ENCODE data around the gene CREBBP. TPM values are rescaled to one million over a fixed set of nuclear protein-coding genes. Genes with fewer than 3 reads are reported as not detected.

CREBBP gene
- total and polyA plus RNA-seq, 9 of the 15 experiments (the other 6 are each of a cell fraction or from before 2014, with no cell fraction given) = 0.70 to 24.8 (median 5.6) TPM

- peak; percentile 46 to 53 (median 49); a peak in 5 of 6 replicates for TF ChIP-seq CTCF (IDR thresholded peaks at IDR 0.05 in 2 of 3, conservative IDR thresholded peaks at IDR 0.05 in 1 of 3; ENCODE audit: insufficient read depth in 2 of 3, low read depth in 1 of 3, low read length in 3 of 3)
- no peak for TF ChIP-seq ETV6 (IDR thresholded peaks at IDR 0.05; ENCODE audit: borderline replicate concordance in 1 of 2, low read depth in 2 of 2, low read length in 1 of 2)
- no peak for TF ChIP-seq ETV6 (CRISPR knock-in tag; IDR thresholded peaks at IDR 0.05; ENCODE audit: borderline replicate concordance)
- no peak; the same call in 1 of the 2 replicates for TF ChIP-seq STAG1 (CRISPR knock-in tag; IDR thresholded peaks at IDR 0.05; ENCODE audit: borderline replicate concordance)
- TF ChIP-seq NCOA1 (IDR thresholded peaks at IDR 0.05; ENCODE audit: low read depth) = no peak
- peak in 1 of 2 experiments; percentile 59; a peak in 2 of 4 replicates for TF ChIP-seq RAD21 (CRISPR knock-in tag; conservative IDR thresholded peaks at IDR 0.05 in 1 of 2, IDR thresholded peaks at IDR 0.05 in 1 of 2)
- TF ChIP-seq ARID1B (IDR thresholded peaks at IDR 0.05) = no peak
- no peak for TF ChIP-seq CC2D1A (IDR thresholded peaks at IDR 0.05)
- no peak for TF ChIP-seq EHMT2 (IDR thresholded peaks at IDR 0.05)
- no peak for TF ChIP-seq ZNF76 (CRISPR knock-in tag; IDR thresholded peaks at IDR 0.05; ENCODE audit: borderline replicate concordance)
- TF ChIP-seq, protein P1, sequence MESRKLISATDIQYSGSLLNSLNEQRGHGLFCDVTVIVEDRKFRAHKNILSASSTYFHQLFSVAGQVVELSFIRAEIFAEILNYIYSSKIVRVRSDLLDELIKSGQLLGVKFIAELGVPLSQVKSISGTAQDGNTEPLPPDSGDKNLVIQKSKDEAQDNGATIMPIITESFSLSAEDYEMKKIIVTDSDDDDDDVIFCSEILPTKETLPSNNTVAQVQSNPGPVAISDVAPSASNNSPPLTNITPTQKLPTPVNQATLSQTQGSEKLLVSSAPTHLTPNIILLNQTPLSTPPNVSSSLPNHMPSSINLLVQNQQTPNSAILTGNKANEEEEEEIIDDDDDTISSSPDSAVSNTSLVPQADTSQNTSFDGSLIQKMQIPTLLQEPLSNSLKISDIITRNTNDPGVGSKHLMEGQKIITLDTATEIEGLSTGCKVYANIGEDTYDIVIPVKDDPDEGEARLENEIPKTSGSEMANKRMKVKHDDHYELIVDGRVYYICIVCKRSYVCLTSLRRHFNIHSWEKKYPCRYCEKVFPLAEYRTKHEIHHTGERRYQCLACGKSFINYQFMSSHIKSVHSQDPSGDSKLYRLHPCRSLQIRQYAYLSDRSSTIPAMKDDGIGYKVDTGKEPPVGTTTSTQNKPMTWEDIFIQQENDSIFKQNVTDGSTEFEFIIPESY (CRISPR knock-in tag; IDR thresholded peaks at IDR 0.05) = no peak
- TF ChIP-seq, protein P2, sequence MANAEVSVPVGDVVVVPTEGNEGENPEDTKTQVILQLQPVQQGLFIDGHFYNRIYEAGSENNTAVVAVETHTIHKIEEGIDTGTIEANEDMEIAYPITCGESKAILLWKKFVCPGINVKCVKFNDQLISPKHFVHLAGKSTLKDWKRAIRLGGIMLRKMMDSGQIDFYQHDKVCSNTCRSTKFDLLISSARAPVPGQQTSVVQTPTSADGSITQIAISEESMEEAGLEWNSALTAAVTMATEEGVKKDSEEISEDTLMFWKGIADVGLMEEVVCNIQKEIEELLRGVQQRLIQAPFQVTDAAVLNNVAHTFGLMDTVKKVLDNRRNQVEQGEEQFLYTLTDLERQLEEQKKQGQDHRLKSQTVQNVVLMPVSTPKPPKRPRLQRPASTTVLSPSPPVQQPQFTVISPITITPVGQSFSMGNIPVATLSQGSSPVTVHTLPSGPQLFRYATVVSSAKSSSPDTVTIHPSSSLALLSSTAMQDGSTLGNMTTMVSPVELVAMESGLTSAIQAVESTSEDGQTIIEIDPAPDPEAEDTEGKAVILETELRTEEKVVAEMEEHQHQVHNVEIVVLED (CRISPR knock-in tag; IDR thresholded peaks at IDR 0.05) = no peak
- TF ChIP-seq, protein P3, sequence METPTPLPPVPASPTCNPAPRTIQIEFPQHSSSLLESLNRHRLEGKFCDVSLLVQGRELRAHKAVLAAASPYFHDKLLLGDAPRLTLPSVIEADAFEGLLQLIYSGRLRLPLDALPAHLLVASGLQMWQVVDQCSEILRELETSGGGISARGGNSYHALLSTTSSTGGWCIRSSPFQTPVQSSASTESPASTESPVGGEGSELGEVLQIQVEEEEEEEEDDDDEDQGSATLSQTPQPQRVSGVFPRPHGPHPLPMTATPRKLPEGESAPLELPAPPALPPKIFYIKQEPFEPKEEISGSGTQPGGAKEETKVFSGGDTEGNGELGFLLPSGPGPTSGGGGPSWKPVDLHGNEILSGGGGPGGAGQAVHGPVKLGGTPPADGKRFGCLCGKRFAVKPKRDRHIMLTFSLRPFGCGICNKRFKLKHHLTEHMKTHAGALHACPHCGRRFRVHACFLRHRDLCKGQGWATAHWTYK (CRISPR knock-in tag; IDR thresholded peaks at IDR 0.05) = no peak
- 0 out of 2 replicates have a peak, but pooled peaks have one; percentile 24 for TF ChIP-seq ATF3 (IDR thresholded peaks at IDR 0.05)
- no peak for TF ChIP-seq ATF3 (CRISPR knock-in tag; conservative IDR thresholded peaks at IDR 0.05)
- no peak for TF ChIP-seq PTRF (tag; IDR thresholded peaks at IDR 0.05)
- TF ChIP-seq DIDO1 (tag; IDR thresholded peaks at IDR 0.05; ENCODE audit: low read depth) = no peak
Measured at GRCh38 chr16:3908951-3909437, 28.5 kb upstream of the CREBBP start (continued).

Data from K562 (cell line).